Measurements from ENCODE around the gene FGGY.

- TF ChIP-seq, protein P1, sequence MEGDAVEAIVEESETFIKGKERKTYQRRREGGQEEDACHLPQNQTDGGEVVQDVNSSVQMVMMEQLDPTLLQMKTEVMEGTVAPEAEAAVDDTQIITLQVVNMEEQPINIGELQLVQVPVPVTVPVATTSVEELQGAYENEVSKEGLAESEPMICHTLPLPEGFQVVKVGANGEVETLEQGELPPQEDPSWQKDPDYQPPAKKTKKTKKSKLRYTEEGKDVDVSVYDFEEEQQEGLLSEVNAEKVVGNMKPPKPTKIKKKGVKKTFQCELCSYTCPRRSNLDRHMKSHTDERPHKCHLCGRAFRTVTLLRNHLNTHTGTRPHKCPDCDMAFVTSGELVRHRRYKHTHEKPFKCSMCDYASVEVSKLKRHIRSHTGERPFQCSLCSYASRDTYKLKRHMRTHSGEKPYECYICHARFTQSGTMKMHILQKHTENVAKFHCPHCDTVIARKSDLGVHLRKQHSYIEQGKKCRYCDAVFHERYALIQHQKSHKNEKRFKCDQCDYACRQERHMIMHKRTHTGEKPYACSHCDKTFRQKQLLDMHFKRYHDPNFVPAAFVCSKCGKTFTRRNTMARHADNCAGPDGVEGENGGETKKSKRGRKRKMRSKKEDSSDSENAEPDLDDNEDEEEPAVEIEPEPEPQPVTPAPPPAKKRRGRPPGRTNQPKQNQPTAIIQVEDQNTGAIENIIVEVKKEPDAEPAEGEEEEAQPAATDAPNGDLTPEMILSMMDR (IDR thresholded peaks at IDR 0.05; ENCODE audit: borderline replicate concordance, extremely low read depth, low read length, poor library complexity, severe bottlenecking), result no peak
- TF ChIP-seq EZH2 (IDR thresholded peaks at IDR 0.05; ENCODE audit: borderline replicate concordance, low read depth, low read length, severe bottlenecking), result no peak
These were observed 32.6 kb downstream of the FGGY start for GRCh38 chr1:59329412-59330053.

All from DND-41 (cell line).